T-helper 17 cell (primary cell): ENCODE data around the gene SHTN1. TPM values are rescaled to one million over a fixed set of nuclear protein-coding genes. Genes with fewer than 3 reads are reported as not detected.

ENCODE experiments used
- ATAC-seq: fragments of 150-1000 bp; cut with Tn5 transposase; 2 replicates; pipeline ENCODE4 v1.10.0; 2021; ENCODE audit warnings: mild to moderate bottlenecking, moderate library complexity
- DNase-seq, 3 donors: peaks; one replicate each; pipeline versions ENCODE4 v3.0.0 to v3.0.0-alpha.2; 2020 to 2021
- H3K9me3 ChIP-seq: one replicate; pipeline ENCODE4 v1.7.0; 2013; ENCODE audit warnings: low read length, mild to moderate bottlenecking; ENCODE audit not compliant: control insufficient read depth, poor library complexity, severe bottlenecking
- H3K27ac Mint-ChIP-seq: one replicate; pipeline ENCODE4 v1.8.0; 2022; ENCODE audit warnings: mild to moderate bottlenecking, moderate library complexity, mixed read lengths
- H3K27me3 Mint-ChIP-seq: one replicate; pipeline ENCODE4 v1.8.0; 2022; ENCODE audit warnings: mixed read lengths
- H3K36me3 Mint-ChIP-seq: one replicate; pipeline ENCODE4 v1.8.0; 2022; ENCODE audit warnings: low read depth, mixed read lengths
- H3K4me1 Mint-ChIP-seq: one replicate; pipeline ENCODE4 v1.8.0; 2022; ENCODE audit warnings: mild to moderate bottlenecking, mixed read lengths
- H3K4me3 Mint-ChIP-seq: one replicate; pipeline ENCODE4 v1.8.0; 2022; ENCODE audit warnings: mild to moderate bottlenecking, moderate library complexity, mixed read lengths
- total RNA-seq, 4 donors: library from RNA in 2 of 4; stranded (reverse) in 2 of 4; gene quantifications; one replicate each; pipeline ENCODE4 v1.2.3 and lab custom pipeline; 2022 to 2026

Gene SHTN1
- total RNA-seq, 2 donors from 2014 or later, result 2.4 to 2.7 TPM

GRCh38 chr10:116868722-116869121 lies 136.3 kb downstream of the SHTN1 start:
- no peaks in the 10 kb centered on the region for H3K4me1 Mint-ChIP-seq
- H3K27ac Mint-ChIP-seq, result no peak overlapping the region
- no peak for ATAC-seq
- no peaks in the 10 kb centered on the region for H3K36me3 Mint-ChIP-seq
- H3K4me3 Mint-ChIP-seq, result no peak overlapping the region
- peaks cover 24% of the 10 kb centered on the region for H3K27me3 Mint-ChIP-seq
- DNase-seq, result no peak
- no peaks in the 10 kb centered on the region for H3K9me3 ChIP-seq

- no peak overlapping the region for H3K4me3 Mint-ChIP-seq
- no peaks in the 10 kb centered on the region for H3K9me3 ChIP-seq
- no peaks in the 10 kb centered on the region for H3K36me3 Mint-ChIP-seq
- no peaks in the 10 kb centered on the region for H3K4me1 Mint-ChIP-seq
- no peak overlapping the region for H3K27ac Mint-ChIP-seq
- peaks cover 24% of the 10 kb centered on the region for H3K27me3 Mint-ChIP-seq
- no peak for DNase-seq
- ATAC-seq, result no peak
Observed at GRCh38 chr10:116868198-116868676, 136.8 kb downstream of the SHTN1 start.

- no peaks in the 10 kb centered on the region for H3K9me3 ChIP-seq
- no peaks in the 10 kb centered on the region for H3K4me1 Mint-ChIP-seq
- DNase-seq (no peak), ATAC-seq (no peak)
- no peaks in the 10 kb centered on the region for H3K36me3 Mint-ChIP-seq
- no peak overlapping the region for H3K27ac Mint-ChIP-seq
- no peak overlapping the region for H3K4me3 Mint-ChIP-seq
- H3K27me3 Mint-ChIP-seq, result peaks cover 24% of the 10 kb centered on the region
Observed at GRCh38 chr10:116866987-116867595, 137.9 kb downstream of the SHTN1 start.

- H3K9me3 ChIP-seq, result no peaks in the 10 kb centered on the region
- H3K36me3 Mint-ChIP-seq, result no peaks in the 10 kb centered on the region
- DNase-seq, result no peak
- no peak overlapping the region for H3K4me3 Mint-ChIP-seq
- no peaks in the 10 kb centered on the region for H3K4me1 Mint-ChIP-seq
- H3K27me3 Mint-ChIP-seq, result peaks cover 24% of the 10 kb centered on the region
- H3K27ac Mint-ChIP-seq, result no peak overlapping the region
- no peak for ATAC-seq
Observed at GRCh38 chr10:116866066-116866465, 138.9 kb downstream of the SHTN1 start.

GRCh38 chr10:116864436-116864835 lies 140.6 kb downstream of the SHTN1 start:
- DNase-seq (no peak), ATAC-seq (no peak)
- no peaks in the 10 kb centered on the region for H3K4me1 Mint-ChIP-seq
- H3K27me3 Mint-ChIP-seq, result peaks cover 21% of the 10 kb centered on the region
- no peaks in the 10 kb centered on the region for H3K36me3 Mint-ChIP-seq
- H3K9me3 ChIP-seq, result no peaks in the 10 kb centered on the region
- no peak overlapping the region for H3K4me3 Mint-ChIP-seq
- no peak overlapping the region for H3K27ac Mint-ChIP-seq

- DNase-seq (no peak), ATAC-seq (no peak)
- Mint-ChIP-seq H3K27ac (no peak overlapping the region), H3K36me3 (no peaks in the 10 kb centered on the region), H3K4me3 (no peak overlapping the region), H3K27me3 (peaks cover 7% of the 10 kb centered on the region), H3K4me1 (no peaks in the 10 kb centered on the region)
- no peaks in the 10 kb centered on the region for H3K9me3 ChIP-seq
Observed at GRCh38 chr10:116861796-116862195, 143.2 kb downstream of the SHTN1 start.

- H3K27ac Mint-ChIP-seq, result no peak overlapping the region
- H3K4me1 Mint-ChIP-seq, result no peaks in the 10 kb centered on the region
- no peak for DNase-seq
- peaks cover 14% of the 10 kb centered on the region for H3K27me3 Mint-ChIP-seq
- no peaks in the 10 kb centered on the region for H3K36me3 Mint-ChIP-seq
- H3K9me3 ChIP-seq, result no peaks in the 10 kb centered on the region
- ATAC-seq, result no peak
- no peak overlapping the region for H3K4me3 Mint-ChIP-seq
Observed at GRCh38 chr10:116857156-116857555, 147.8 kb downstream of the SHTN1 start.

GRCh38 chr10:116853701-116854100 lies 151.3 kb downstream of the SHTN1 start:
- H3K9me3 ChIP-seq, result no peaks in the 10 kb centered on the region
- Mint-ChIP-seq H3K4me1 (peaks cover 5% of the 10 kb centered on the region), H3K27me3 (peaks cover 25% of the 10 kb centered on the region), H3K27ac (no peak overlapping the region), H3K36me3 (peaks cover 9% of the 10 kb centered on the region), H3K4me3 (no peak overlapping the region)
- no peak for ATAC-seq
- no peak for DNase-seq

- Mint-ChIP-seq H3K4me3 (no peak overlapping the region), H3K27me3 (peaks cover 29% of the 10 kb centered on the region), H3K4me1 (peaks cover 5% of the 10 kb centered on the region), H3K36me3 (peaks cover 9% of the 10 kb centered on the region), H3K27ac (no peak overlapping the region)
- no peaks in the 10 kb centered on the region for H3K9me3 ChIP-seq
- no peak for DNase-seq
- no peak for ATAC-seq
Observed at GRCh38 chr10:116853287-116853686, 151.7 kb downstream of the SHTN1 start.

GRCh38 chr10:116852246-116852645 lies 152.7 kb downstream of the SHTN1 start:
- no peak overlapping the region for H3K27ac Mint-ChIP-seq
- no peaks in the 10 kb centered on the region for H3K9me3 ChIP-seq
- DNase-seq (no peak), ATAC-seq (no peak)
- peaks cover 12% of the 10 kb centered on the region for H3K36me3 Mint-ChIP-seq
- no peak overlapping the region for H3K4me3 Mint-ChIP-seq
- peaks cover 5% of the 10 kb centered on the region for H3K4me1 Mint-ChIP-seq
- H3K27me3 Mint-ChIP-seq, result peaks cover 39% of the 10 kb centered on the region

- peaks cover 54% of the 10 kb centered on the region for H3K27me3 Mint-ChIP-seq
- DNase-seq (no peak), ATAC-seq (no peak)
- peaks cover 12% of the 10 kb centered on the region for H3K36me3 Mint-ChIP-seq
- peak overlapping the region; percentile 61 for H3K27ac Mint-ChIP-seq
- peaks cover 9% of the 10 kb centered on the region for H3K4me1 Mint-ChIP-seq
- H3K9me3 ChIP-seq, result no peaks in the 10 kb centered on the region
- peak overlapping the region; percentile 67 for H3K4me3 Mint-ChIP-seq
Observed at GRCh38 chr10:116850058-116850611, 154.9 kb downstream of the SHTN1 start.

GRCh38 chr10:116849248-116850057 lies 155.5 kb downstream of the SHTN1 start, which contains the start of gene ENO4:
ENO4 (plus strand) TSS chr10:116849499; CDS start chr10:116849567, 68 bp downstream.
- H3K4me1 Mint-ChIP-seq, result peaks cover 9% of the 10 kb centered on the region
- peak in 1 of 3 donors; percentile 15 for DNase-seq
- peaks cover 12% of the 10 kb centered on the region for H3K36me3 Mint-ChIP-seq
- H3K9me3 ChIP-seq, result no peaks in the 10 kb centered on the region
- peak within 1 kb of the TSS; percentile 79 for H3K27ac Mint-ChIP-seq
- peak within 1 kb of the TSS; percentile 78 for H3K4me3 Mint-ChIP-seq
- ATAC-seq, result peak; percentile 43
- peaks cover 58% of the 10 kb centered on the region for H3K27me3 Mint-ChIP-seq

- H3K4me1 Mint-ChIP-seq, result peaks cover 9% of the 10 kb centered on the region
- peaks cover 57% of the 10 kb centered on the region for H3K27me3 Mint-ChIP-seq
- H3K36me3 Mint-ChIP-seq, result peaks cover 12% of the 10 kb centered on the region
- DNase-seq (no peak), ATAC-seq (no peak)
- H3K4me3 Mint-ChIP-seq, result peak overlapping the region; percentile 78
- H3K27ac Mint-ChIP-seq, result peak overlapping the region; percentile 79
- H3K9me3 ChIP-seq, result no peaks in the 10 kb centered on the region
Observed at GRCh38 chr10:116848944-116849247, 156.1 kb downstream of the SHTN1 start.
